ENCODE data around the gene ENO3. TPM values are rescaled to one million over a fixed set of nuclear protein-coding genes. Genes with fewer than 3 reads are reported as not detected.
"Not testable (repeated sequence)": the region's sequence is repeated elsewhere in the genome, so short reads cannot be mapped to it uniquely, and the experiment has no call there.

ENO3 gene
- polyA plus RNA-seq, 1 experiment, result 3.2 TPM

GRCh38 chr17:4920351-4921048 is 30.4 kb upstream of the ENO3 start:
- CTCF ChIA-PET, result interaction anchor here (2.7 to 3.5 kb wide), 2 partner anchors 11 to 17 kb away, joined by 7 to 17 read pairs; partner anchors contain the start of gene CHRNE
- POLR2A ChIA-PET, result interaction anchor here (0.8 to 1.3 kb wide), 2 partner anchors 11 to 19 kb away, joined by 3 to 4 read pairs; partner anchors contain the start of genes RNF167 and SLC25A11
- no peak for DNase-seq (ENCODE audit: low read depth, low spot score)

DNA sequence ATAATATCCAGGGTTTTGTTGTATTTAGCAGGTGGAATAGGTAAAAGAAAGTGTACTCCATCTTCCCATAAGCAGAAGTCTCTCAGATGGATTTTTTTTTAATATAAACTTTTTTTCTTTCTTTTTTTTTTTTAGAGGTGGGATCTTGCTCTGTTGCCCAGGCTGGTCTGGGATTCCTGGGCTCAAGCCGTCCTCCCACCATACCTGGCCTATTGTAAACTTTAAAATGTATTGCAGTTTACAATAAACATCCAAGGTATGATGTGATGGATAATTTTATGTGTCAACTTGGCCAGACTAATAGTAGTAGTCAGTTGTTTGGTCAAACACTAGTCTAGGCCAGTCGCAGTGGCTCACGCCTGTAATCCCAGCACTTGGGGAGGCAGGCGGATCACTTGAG is 29.6 kb upstream of the ENO3 start:
- ChIA-PET CTCF (interaction anchor here (1.3 to 3.5 kb wide), 2 partner anchors 12 to 140 kb away, joined by 3 to 17 read pairs; no protein-coding TSS in a partner anchor), POLR2A (no interaction called here)
- Histone ChIP-seq H3K4me3 (ENCODE audit: low read depth, low read length) (no peak overlapping the region), H3K27me3 (ENCODE audit: control insufficient read depth, insufficient read depth, low read length) (no peaks in the 10 kb centered on the region), H3K27ac (ENCODE audit: low read depth, low read length) (no peak overlapping the region), H3K9me3 (ENCODE audit: control insufficient read depth, insufficient read depth, low read length) (no peaks in the 10 kb centered on the region)
- DNase-seq (ENCODE audit: low read depth, low spot score), result no peak
- TF ChIP-seq, protein P1, sequence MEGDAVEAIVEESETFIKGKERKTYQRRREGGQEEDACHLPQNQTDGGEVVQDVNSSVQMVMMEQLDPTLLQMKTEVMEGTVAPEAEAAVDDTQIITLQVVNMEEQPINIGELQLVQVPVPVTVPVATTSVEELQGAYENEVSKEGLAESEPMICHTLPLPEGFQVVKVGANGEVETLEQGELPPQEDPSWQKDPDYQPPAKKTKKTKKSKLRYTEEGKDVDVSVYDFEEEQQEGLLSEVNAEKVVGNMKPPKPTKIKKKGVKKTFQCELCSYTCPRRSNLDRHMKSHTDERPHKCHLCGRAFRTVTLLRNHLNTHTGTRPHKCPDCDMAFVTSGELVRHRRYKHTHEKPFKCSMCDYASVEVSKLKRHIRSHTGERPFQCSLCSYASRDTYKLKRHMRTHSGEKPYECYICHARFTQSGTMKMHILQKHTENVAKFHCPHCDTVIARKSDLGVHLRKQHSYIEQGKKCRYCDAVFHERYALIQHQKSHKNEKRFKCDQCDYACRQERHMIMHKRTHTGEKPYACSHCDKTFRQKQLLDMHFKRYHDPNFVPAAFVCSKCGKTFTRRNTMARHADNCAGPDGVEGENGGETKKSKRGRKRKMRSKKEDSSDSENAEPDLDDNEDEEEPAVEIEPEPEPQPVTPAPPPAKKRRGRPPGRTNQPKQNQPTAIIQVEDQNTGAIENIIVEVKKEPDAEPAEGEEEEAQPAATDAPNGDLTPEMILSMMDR (IDR thresholded peaks at IDR 0.05; ENCODE audit: low read depth, low read length), result no peak

More at GRCh38 chr17:4920351-4921048, 30.4 kb upstream of the ENO3 start:
- H3K27me3 ChIP-seq (ENCODE audit: control insufficient read depth, insufficient read depth, low read length), result no peaks in the 10 kb centered on the region
- TF ChIP-seq, protein P1 (IDR thresholded peaks at IDR 0.05; ENCODE audit: low read depth, low read length), result no peak
- H3K4me3 ChIP-seq (ENCODE audit: low read depth, low read length), result no peak overlapping the region
- H3K27ac ChIP-seq (ENCODE audit: low read depth, low read length), result no peak overlapping the region
- H3K9me3 ChIP-seq (ENCODE audit: control insufficient read depth, insufficient read depth, low read length), result no peaks in the 10 kb centered on the region

- CTCF ChIA-PET; H3K9me3 ChIP-seq (ENCODE audit: control insufficient read depth, insufficient read depth, low read length); DNase-seq (ENCODE audit: low read depth, low spot score); H3K27me3 ChIP-seq (ENCODE audit: control insufficient read depth, insufficient read depth, low read length); H3K4me3 ChIP-seq (ENCODE audit: low read depth, low read length); H3K27ac ChIP-seq (ENCODE audit: low read depth, low read length): not testable (repeated sequence)
- POLR2A ChIA-PET, result interaction anchor here (0.7 to 1.0 kb wide), 2 partner anchors 13 to 120 kb away, joined by 4 to 6 read pairs; no protein-coding TSS in a partner anchor
Measured at GRCh38 chr17:4926577-4927335, 24.2 kb upstream of the ENO3 start.

- Histone ChIP-seq H3K27me3 (ENCODE audit: control insufficient read depth, insufficient read depth, low read length) (no peaks in the 10 kb centered on the region), H3K9me3 (ENCODE audit: control insufficient read depth, insufficient read depth, low read length) (no peaks in the 10 kb centered on the region), H3K4me3 (ENCODE audit: low read depth, low read length) (no peak overlapping the region), H3K27ac (ENCODE audit: low read depth, low read length) (no peak overlapping the region)
- POLR2A ChIA-PET, result no interaction called here
- DNase-seq (ENCODE audit: low read depth, low spot score), result no peak
- CTCF ChIA-PET, result no interaction called here
- TF ChIP-seq, protein P1 (IDR thresholded peaks at IDR 0.05; ENCODE audit: low read depth, low read length), result no peak
Measured at GRCh38 chr17:4928881-4929280, 22.0 kb upstream of the ENO3 start.

- POLR2A ChIA-PET, result interaction anchor here (1.2 kb wide), 1 partner anchor 36 kb away, joined by 3 read pairs; the partner anchor contains the start of gene SPAG7
Measured at GRCh38 chr17:4931963-4932362, 19.0 kb upstream of the ENO3 start, which contains the start of gene GP1BA. TSS of gene GP1BA (plus strand) at chr17:4932277. CDS start at chr17:4932605, 328 bp downstream.

More at GRCh38 chr17:4931963-4932362, 19.0 kb upstream of the ENO3 start, which contains the start of gene GP1BA:
- Histone ChIP-seq H3K27me3 (ENCODE audit: control insufficient read depth, insufficient read depth, low read length) (no peaks in the 10 kb centered on the region), H3K9me3 (ENCODE audit: control insufficient read depth, insufficient read depth, low read length) (no peaks in the 10 kb centered on the region), H3K27ac (ENCODE audit: low read depth, low read length) (no peak within 1 kb of the TSS), H3K4me3 (ENCODE audit: low read depth, low read length) (no peak within 1 kb of the TSS)
- TF ChIP-seq, protein P1 (IDR thresholded peaks at IDR 0.05; ENCODE audit: low read depth, low read length), result no peak
- CTCF ChIA-PET, result no interaction called here
- DNase-seq (ENCODE audit: low read depth, low spot score), result no peak
